Measurements from ENCODE around the gene MAML2.
"Not testable (repeated sequence)": the region's sequence is repeated elsewhere in the genome, so short reads cannot be mapped to it uniquely, and the experiment has no call there.

The MAML2 gene

DNA sequence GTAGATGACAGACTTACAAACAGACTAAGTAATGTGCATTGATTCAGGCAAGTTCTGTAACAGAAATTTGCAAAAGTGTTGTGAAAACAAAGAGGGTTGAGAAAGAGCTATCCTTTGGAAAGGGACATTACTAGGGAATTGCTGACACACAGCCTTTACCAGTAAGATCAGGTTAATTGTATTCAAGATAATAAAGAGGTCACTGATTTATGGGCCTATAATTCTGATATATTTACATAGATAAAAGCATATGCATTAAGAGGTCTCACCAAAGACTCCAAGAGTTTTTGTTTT lies 138.7 kb downstream of the MAML2 start:
- DNase-seq = no peak

DNA sequence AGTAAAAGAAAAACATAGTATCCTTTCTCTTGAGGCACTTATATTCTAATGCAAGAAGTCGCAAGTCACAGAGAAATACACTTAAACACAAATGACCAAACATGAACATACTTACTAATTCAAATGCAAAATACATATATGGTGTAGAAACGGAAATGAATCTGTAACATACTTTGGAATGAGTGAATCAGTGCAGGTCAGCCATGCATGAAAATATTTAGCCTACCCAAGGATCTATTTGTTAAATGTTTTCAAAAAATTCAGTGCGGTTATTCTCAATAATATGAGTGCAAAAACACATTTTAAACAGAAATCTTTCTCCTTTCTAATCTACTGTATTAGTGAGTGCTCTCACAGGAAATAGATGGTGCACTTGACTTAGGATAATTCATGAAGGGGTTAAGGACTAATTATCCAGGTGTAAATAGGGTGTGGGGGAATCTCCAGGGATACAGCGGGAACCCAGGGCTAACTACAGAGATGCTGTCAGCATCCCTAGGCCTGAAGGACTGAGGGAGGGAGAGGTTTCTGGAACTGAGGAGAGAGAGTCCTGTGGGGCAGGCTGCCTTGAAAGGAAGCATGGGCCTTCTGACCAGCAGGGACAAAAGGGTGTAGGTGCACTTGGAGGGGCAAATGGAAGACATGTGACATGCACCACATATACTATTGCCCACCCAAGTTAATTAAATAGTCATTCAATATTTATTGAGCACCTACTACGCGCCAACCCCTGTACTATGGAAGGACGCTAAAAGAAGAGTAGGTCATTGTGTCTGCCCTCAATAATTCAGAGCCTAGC lies 139.2 kb downstream of the MAML2 start:
- no peak for DNase-seq

DNA sequence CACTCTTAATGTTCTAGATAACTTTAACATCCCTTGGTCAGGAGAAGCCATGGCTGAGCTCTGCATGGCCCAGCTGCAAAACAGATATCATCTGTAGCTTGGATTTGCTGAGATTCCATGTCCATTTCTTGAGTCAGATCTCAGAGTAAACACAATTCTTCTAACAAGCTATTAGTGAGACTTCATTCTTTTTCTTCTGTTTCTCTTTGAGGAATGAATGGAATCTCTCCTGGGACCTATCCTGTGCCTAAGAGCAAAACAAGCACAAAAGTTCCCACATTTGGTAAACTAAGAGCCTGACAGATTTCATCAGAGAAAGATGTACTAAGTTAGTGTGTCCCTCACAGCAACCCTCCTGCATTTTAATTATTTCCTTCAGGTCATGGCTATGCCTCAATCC lies 142.8 kb downstream of the MAML2 start:
- no peak for DNase-seq

DNA sequence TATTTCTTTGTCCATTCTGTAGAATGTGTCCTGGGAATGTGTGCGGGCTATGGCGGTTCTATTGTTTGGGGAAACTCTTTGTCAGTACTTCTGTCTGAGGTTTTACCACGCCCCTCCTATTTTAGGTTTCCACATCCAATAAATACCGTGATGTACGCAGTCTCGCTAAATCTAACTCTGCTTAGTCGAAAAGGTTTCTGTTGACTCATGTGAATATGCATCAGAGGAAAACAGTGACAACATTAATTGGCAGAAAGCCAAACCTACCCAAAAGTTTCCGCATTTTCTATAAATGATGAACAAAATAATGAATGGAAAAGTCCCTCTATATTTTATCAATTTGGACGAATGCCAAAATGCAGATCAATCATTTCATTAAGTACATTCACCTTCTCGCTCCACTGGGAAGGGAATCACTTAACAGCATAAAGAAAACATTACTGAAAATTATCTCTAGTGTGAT lies 143.4 kb downstream of the MAML2 start:
- no peak for DNase-seq

DNA sequence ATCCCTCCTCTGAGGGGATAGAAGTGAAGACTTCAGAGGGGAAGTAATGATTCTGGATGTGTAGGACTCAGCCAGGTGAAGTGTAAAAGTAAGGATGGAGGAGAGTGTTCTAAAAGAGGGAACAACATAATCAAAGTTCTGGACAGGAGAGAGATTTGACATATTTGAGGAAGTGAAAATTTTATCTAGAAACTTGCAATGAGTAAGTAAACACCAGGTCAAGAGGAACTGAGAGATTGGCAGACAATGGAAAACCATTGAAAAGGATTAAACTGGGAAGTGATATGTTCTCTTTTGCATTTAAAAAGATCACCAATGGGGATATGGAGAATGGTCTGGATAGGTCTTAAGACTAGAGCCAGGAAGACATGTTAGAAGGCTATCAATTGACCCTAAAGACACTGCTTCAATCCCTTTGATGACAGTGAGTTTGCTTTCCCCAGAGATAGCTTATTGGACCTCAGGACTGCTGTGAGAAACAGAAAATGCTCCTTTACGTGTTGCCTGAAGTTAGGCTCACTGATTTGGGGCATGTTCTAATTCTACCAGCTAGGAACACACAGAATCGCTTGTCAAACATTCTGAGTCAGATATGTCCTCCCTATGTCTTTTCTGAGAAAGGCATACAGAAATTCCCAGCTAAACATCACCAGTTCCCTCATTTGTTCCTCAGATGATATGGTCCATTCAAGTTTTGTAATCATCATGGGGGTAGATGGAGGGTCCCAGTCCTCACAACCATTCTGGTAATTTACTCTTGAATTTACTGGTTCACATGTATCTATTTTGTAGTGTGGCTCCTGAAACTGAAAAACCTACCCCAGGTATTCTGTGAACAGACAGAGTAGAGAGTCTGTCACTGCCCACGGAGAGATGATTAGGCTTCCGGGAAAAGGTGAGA lies 144.9 kb downstream of the MAML2 start:
- peak; percentile 19 for DNase-seq

DNA sequence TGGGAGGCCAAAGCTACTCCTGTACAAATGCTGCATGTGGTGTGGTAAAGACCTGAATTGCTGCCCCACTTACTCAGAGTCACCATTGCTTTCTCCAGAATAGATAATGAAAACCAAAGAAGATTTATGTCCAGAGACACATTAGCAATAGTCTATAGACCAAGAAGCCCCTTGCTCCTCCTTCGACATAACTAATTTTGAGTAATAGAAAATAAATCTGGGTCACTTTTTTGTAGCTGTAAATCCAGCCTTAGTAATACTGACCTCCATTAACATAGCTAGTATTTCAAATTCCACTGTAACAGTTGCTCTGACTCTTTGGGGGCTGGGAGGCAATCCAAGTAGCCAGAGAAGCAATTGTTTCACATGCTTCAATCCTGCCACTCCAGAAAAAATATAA lies 145.9 kb downstream of the MAML2 start:
- DNase-seq = no peak

DNA sequence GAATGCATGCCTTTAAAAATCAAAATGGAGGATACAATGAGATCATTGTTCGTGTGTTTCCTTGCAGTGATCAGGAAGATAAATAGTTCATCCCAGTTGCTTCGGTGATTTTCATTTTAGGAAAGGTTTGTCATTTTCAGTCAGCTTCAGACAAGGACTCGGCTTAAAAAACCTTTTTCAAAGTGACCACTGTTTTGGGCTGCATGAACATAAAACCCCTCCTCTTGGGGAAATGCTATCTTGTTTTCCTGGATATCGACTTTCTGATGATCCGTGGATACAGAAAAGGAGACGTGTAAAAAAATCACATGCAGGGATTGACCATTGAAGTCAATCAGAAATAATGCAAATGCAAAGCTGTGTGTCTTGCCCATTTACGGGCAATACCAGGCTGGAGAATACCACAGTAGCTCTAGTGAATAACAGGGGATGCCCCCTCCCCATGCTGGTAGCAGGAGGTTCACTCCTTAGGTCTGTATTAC lies 146.8 kb downstream of the MAML2 start:
- no peak for DNase-seq

DNA sequence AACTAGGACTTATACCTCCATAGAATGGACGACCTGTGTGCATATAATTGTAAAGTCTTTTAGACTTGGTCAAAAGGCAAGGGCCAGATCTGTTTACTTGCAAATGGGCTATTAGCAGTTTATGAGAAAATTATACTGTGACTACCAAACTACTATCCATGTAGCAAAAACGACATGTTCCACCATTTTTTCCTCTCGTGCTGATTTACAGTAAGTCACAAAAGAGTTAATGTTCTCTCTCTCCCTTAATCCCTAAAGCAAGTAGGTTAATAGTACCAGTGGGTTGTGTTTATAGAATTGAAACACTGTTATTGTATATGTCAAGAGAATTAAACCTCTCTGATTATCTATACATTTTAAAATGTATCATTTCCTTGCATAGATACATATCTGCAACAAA lies 147.3 kb downstream of the MAML2 start:
- DNase-seq = no peak

DNA sequence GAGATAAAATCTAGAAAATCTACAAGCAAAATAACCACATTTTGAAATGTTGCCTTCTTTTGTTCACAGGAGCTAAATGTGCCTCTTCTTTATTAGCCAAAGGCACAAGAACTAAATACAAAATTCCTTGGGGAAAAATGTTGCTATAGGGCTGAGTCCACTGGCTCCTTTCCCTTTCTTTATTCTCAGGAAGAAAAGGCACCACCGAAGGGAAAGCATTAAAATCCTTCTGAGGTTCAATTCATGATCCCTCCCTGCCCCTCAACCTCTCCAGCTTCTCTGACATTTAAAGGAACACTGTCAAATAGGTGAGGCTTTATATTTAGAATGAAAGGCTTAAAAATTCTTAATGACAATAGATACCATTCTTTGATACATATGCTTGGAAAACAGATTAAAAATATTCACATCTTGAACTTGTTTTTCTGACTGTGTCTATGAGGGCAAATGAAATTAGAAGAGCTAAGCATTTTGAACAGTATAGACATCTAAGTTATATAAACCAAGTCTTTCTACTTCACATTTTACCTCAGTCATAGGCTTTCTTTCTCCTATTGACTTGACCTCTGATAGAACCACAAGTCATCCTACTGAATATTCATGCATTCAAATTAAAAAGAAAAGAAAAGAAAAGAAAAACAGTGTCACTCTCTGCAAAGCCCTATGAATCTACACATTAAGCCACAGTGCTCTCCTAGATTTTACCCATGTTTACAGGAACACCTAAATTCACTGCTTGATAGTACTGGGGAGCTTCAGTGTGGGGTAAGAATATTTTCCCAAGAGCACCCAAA lies 148.2 kb downstream of the MAML2 start:
- DNase-seq = no peak

DNA sequence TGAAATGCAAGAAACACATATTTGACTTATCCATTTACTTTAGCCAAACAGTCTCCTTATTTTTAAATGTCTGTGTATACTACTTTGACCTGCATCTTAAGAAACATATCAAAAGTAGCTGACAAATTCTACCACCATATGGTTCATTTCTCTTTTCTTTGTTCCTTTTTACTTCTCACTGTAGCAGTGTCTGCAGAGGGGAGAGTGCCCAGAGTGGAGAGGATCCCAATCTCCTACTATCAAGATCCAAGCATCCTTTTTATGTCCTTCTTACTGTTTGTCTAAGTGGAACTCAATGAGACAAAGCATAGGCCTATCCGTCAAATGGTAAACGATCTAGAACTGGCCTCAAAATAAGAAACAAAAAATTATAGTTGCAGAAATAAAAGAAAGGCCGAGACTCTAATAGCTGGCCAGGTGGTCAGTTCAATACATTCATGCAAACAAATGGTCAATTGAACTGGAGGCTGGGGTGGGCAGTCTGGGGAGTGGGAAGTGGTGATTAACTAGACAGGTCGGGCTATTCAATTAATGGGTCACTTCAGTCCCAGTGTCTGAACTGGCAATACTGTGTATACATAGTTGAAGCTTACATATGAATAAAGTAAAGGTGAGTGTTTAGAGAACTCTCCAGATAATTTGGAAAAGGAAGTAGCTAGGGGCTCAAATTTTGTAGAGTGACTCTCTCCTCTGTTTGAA lies 149.1 kb downstream of the MAML2 start:
- no peak for DNase-seq

DNA sequence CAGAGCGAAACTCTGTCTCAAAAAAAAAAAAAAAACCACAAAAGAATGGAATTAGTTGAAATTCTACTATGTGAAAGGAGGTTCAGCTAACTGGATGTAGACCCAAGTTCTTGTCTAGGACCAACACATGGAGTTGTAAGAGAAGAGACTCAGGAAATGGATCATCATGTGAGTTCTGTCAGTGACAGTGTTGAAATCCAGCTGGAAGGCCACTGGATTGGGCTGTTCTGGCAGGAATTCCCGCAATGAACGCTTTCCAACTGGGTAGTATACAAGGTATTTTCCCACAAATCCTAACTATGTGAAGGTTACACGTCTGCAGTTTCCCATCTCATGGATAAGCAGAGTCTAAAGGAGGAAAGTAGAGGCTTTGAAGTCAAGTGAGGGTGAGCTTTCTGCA lies 151.2 kb downstream of the MAML2 start:
- DNase-seq = no peak

DNA sequence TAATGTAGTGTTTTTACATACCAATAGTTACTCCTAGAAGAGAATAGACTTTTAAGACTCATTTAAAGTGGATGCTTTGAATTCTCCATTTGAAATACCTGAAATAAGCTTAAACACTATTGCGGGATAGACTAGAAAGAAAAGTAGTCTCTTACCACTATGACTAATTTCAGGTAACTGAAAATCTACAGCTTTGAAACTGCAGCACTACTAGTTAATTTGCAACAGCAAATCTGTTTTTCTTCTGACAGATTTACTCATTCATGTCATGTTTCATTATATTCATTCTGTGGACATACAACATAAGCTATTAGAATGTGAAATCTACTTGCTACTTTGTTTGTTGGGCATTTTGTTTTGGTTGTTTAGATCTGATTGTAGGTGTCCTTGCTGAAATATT lies 153.6 kb downstream of the MAML2 start:
- no peak for DNase-seq

DNA sequence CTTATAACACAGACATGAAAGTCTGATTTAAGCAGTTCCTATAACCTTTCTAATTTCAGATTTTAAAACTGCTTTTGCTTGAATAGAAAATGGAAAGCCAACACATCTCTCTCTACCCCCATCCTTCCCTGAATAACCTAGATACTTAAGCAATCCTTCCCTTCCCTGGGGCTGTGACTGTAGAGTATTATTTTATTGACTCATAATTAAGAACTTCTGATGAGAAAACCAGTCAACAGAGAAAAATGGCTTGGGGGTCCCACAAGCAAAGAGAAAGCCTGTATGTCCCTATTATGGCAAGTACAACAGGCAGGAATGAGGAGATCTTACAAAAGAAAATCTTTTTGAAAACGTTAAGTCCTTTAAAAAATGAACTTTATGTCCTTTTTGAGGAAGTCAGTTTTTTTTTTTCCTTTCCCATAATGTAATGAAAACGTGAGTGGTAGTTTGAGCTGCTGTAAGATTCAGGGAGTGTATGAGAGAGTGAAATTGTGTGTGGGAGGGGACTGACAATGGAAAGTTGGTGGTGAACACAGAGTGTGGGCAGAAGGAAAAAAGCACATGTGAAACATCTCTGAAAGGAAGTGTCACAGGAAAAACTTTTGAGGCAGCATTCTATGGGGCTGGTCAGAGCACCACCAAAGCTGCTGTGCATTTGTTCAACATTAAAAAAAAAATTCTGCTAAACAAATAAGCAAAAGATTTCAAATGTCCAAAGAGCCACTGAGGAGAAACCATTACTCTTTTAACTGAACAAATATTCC lies 154.6 kb downstream of the MAML2 start:
- DNase-seq = peak; percentile 13

DNA sequence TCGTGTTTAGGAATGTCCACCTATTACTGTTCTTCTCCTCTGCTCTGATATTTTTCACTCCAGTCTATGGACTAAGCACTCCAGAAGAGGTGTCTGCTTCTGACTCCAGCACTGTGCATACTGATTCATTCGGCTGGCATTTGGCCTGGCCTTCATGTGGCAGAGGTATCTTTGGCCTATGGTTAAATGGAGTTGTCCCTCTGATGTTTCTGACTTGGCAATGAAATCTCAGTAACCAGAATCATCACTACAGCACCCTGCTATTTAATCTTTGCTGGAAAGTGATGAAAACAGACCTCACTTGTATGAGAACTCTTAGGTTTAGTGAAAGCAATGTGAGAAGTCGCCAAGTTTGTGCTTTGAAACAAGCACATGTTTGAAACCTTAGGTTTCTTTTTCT lies 155.2 kb downstream of the MAML2 start:
- DNase-seq = no peak

DNA sequence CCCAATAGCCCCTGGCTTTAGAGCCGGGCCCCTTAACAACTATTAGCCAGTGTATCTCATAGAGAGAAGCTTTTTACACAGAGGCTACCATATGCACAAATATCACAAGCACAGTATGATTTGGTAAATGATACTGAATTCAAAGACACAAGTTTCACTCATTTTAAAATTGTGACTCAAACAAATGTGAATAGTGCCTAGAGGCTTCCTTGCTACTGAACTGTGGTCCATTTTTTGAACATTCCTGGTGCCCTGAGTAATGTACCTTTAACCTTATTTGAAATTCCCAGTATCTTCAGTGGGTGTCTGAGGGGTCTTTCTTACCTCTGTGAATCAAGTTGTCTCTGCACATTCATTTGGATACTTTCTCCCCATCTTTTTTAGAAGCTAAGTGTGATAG lies 156.2 kb downstream of the MAML2 start:
- DNase-seq = no peak

DNA sequence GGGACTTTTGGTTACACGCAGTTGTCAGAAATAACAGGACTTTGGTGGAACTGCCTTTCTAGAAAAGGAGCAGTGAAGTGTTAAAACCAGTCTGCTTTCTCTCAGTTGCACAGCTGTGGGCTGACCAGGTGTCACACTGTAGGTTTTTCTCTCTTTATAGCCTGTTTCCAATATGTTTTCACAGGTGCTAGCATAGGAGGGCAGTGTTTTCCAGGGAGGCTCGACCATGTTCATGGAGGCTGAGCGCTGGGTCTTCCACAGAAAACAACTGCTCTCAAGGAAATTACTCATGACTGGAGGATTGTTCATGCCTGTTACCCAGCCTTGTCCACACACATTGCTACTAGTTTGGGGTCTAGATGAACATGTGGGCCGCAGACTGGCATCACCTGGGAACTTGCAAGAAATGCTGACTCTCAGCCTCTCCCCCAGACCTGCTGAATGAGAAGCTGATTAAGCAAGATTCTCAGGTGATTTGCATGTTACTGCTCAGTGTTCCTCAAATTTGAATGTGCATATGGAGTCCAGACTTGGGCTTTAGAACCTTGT lies 157.7 kb downstream of the MAML2 start:
- DNase-seq = no peak

DNA sequence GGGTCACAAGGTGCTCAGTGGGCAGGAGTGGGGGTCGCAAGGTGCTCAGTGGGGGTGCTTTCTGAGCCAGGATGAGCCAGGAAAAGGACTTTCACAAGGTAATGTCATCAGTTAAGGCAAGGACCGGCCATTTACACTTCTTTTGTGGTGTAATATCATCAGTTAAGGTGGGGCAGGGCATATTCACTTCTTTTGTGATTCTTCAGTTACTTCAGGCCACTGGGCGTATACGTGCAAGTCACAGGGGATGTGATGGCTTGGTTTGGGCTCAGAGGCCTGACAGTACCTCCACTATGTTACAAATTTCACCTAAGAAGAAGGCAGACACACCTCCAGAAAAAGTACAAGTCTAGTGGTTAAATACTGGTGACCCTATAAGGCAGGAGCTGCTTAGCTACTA lies 162.1 kb downstream of the MAML2 start:
- DNase-seq = not testable (repeated sequence)

DNA sequence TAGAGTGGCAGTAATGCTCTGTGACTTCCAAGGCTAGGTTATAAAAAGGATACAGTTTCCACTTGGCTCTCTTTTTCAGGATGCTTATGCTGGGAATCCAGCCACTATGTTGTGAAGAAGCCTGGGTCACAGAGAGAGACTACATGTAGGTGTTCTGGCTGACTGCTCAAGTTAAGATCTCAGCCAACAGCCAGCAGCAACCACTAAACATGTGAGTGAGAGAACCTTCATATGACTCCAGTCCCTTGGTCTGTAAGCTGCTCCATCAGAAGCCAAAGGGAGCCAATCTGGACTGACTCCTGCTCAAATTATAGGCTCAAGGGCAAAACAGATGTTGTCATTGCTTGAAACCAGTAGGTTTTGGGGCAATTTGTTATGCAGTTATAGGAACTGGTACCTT lies 162.7 kb downstream of the MAML2 start:
- DNase-seq = no peak

DNA sequence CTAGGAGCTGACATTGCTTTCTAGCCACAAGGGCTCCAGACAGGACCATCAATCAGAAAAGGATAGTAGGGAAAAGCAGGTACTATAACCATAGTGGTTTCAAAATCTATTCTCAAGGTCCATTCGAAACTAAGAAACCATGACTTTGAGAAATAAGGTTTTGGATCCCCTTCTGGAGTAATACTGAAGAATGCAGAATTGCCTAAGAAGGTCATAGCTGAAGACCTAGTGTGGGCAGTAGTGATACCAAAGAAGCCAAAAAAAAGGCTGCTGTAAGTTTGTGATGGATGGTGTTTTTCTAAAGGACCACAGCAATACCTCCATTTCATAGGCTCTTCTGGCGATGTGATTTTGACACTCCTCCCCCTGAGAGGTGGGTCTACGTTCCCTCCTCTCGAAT lies 163.1 kb downstream of the MAML2 start:
- DNase-seq = no peak

DNA sequence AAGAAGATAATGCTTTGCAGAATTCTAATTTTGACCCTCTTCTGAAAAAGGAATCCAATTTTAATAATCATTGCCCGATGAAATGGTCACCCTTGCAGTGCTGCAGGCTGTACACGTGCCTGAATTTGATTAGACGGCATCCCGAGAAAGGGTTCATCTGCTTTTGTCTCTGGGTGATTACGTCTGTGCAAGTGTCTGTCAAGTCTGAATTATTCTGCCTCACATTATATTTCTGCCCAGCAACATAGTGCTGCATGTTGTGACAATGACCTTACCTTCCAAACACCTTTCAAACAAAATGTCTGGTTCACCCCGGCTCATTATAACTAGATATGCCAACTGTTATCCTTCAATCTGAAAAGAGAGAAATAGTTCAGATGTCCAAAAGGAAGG lies 164.1 kb downstream of the MAML2 start:
- no peak for DNase-seq

DNA sequence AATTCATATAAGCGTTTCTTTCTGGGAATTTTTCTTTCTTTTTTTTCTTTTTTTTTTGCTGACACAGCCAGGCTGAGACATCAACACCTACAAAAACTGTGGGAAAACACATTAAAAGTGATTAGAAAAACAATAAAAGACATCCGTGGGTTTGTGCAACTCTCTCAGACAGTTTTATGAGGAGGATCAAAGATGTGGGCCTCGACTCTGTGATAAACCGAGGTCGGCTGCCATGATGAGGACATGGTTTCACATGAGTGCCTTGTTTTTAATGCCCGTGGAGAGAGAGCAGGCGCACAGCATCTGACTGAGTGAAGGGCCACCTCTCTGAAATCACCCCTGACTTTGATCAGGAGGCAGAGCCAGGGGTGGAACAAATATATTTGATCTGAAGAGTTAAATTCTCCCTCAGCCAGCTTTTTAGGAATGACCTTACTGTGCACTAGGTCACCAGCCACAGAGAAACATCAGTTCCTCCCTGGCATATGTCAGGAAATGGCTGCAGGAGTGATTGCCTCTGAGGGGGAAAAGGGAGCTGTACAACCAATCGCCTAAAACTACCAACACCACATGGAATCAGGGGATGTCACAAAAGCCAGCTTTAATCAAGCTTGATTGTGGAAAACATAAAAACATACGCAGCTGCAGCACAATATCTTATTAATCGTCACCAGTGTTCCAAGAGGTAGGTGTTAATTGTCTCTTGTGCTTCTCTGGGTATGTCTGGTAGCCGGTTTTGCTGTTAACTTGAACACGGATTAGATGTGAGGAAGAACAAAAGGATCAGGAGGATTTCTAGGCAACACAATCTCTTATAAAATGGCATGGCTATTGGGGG lies 164.7 kb downstream of the MAML2 start:
- DNase-seq = no peak

All from hematopoietic multipotent progenitor cell treated with erythropoietin and hydrocortisone succinate and interleukin-3 and kit ligand, for 4 days (in vitro differentiated cells).